Measurements from ENCODE around the gene GNA12. TPM values are rescaled to one million over a fixed set of nuclear protein-coding genes. Genes with fewer than 3 reads are reported as not detected.

GNA12 gene
- polyA plus RNA-seq, 12 donors: 22.8 to 44.9 (median 29.2) TPM; not detected in 1

DNA sequence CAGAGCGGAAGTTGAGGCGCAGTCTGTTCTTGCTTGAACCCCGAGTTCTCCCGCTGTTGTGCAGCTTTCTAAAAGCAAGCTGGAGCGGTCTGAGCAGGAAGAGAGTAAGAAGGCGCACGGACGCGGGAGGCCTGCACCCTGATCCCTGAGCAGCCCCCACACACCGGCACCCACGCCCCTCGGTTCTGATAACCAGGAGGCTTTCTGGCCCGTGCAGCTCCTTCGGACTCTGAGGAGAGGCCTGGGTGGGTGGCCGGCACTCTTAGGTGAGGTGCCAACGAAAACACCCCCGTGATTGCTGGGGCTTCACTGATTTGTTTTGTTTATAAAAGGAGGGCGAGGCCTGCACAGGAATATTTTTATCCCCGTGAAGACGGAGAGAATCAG lies 127.2 kb downstream of the GNA12 start:
- no peak for DNase-seq

DNA sequence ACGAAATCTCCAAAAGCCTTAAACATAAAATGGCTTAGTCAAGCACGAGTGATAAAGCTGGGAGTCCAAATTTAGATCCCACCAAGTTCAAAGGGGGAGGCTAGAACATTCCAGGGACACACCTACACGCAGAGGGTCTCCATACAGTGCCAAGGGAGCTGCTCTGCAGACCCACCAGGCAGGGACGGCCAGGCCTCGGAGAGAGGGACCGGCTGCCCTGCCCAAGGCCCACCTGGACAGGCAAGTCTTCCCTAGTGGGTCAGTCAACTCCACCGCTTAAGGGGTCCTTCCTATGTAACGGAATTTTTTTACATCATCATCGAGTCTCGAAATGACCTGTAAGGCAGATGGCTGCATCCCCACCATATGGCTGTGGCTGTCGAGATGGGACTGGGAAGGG lies 127.6 kb downstream of the GNA12 start:
- no peak for DNase-seq

DNA sequence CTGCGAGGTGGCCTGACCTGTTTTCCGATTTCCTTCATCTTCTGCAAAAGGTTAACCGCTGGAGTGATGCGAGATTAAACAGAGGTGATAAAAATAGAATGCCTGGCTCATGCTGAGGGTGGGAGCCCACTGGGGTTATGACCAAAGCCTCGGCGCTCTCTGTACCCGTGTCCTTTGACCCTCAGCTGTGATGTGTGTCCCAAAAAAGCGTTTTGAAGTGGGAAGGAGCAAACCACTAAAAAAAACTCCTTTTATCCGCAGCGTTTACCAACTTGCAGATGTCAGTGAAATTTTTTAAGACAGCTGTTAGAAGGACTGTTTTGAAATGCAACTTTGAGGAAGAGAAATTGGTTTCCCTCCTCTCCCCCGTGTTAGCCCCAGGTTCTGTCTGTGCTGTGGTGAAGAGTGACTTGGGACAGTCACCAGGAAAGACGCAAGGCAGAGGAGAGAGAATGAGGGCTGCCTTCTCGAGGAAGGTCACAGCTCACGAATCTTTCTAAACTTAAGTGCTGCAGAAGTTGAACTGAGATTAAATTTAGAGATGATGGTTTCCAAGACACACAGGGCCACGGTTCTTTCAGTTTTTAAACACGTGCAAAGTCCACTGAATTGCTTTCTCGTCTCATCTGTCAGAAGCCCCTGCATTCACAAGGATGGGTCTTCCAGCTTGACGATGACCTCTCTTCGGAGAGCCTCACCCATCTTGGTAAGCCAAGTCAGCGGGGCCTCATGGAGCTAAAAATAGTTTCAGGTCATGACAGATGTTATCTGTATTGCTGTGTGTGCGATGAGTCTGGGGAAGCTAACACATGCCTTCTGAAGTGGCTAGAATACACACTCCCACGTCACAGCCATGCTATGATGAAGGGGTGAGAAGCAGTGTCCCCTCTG lies 128.5 kb downstream of the GNA12 start:
- DNase-seq: no peak

DNA sequence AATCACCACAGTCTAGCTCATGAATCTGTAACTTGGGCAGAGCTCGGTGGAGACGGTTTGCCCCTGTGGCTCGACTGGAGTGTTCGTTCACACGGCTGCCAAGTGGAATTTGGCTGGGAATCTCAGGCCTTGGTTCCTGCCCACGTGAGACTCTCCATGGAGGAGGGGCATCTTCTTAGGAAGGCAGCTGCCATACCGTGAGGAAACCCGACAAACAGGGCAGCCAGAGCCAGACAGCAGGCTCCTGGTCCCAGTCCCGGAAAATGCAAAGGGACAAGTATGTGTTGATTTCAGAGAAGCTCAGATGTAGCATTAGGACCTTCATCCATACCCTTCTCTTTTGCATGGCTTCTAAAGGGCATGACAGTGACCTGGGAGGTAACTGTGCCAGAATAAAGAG lies 129.5 kb downstream of the GNA12 start:
- DNase-seq: no peak

DNA sequence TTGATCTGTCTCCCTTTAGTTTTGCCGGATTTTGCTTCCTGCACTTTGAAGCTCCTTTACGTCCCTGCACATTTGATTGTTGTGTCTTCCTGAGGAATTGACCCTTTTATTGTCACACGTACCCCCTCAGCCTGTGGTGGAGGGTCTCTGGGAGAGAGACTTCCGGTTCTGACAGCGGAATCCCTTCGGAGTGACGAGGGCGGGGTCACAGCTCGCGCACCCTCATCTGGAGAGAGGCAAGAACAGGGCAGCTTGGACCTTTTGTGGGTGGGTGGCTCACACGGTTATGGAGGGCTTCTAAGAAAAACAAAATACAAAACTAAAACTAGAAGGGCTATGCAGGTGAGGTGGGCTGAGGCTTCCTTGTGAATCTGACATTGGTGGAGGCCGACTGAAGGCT lies 130.1 kb downstream of the GNA12 start:
- DNase-seq: no peak

DNA sequence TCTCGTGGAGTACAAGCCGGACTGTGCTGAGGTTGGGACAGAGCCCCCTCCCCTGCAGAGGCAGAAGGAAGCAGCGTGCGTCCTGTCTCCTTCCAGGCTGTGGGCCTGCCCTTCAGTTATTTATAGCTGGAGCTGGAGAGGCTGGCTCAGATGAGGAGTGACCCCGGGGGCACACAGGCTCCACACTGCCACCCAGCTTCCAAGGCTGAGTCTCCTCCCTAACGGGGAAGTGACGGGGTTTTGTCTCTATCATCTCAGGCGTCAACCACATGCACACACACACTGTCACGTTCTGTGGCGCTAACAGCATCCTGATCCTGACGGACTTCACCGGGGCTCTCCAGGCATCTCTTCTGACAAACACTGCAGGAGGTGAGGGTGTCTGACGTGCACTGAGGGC lies 130.7 kb downstream of the GNA12 start:
- DNase-seq: no peak

DNA sequence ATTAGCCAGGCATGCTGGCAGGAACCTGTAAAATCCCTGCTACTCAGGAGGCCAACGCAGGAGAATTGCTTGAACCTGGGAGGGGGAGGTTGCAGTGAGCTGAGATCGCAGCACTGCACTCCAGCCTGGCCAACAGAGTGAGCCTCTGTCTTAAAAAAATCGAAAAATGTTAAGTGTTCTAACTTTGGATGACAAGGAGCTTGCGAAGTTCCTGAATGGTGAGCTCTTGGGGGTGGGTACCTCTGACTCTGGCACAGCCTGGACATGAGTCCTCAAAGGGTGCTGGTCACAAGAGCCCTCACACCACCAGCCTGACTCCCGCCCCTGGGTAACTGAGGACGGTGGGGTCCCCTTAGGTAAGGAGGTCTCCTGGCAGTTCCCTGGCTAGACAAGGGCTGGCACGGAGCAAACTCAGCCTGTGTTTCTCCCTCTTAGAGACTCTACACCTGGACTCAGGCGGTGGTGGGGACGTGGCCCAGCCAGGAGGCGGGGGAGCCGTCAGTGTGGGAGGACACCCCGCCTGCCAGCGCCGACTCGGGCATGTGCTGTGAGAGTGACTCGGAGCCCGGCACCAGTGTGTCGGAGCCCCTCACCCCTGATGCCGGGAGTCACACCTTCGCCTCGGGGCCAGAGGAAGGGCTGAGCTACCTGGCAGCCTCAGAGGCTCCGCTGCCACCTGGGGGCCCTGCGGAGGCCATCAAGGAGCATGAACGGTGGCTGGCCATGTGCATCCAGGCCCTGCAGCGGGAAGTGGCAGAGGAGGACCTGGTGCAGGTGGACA lies 132.0 kb downstream of the GNA12 start:
- DNase-seq: no peak

DNA sequence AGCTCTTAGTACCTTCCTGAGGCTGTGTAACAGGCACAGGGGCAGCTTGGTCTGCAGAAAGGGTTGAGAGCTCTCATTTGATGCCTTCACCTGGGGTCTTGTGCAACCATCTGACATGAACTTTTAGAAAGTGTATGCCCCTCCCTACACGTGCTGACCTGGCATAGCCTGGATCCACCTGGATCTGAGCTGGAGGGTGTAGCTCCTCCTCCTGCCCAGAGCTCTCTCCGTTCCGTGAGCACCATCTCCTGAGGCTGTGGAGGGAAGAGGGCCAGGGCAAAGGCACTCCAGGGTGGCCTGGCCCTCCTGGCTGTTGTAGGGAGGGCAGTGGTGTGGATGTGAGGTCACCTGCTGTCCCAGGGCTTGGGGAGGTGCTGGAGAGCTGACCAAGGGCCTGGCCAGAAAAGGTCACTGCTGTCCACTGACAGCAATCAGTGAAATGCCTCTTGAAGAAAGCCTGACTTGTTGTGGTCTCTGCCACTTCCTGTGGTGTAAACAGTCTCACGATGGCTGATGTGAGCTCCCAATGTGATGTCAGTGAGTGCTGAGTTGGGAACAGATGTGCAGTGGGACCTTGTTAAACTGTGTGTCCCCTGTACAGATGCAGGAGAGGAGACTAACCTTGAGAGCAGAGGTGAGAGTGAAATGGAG lies 133.1 kb downstream of the GNA12 start:
- no peak for DNase-seq

DNA sequence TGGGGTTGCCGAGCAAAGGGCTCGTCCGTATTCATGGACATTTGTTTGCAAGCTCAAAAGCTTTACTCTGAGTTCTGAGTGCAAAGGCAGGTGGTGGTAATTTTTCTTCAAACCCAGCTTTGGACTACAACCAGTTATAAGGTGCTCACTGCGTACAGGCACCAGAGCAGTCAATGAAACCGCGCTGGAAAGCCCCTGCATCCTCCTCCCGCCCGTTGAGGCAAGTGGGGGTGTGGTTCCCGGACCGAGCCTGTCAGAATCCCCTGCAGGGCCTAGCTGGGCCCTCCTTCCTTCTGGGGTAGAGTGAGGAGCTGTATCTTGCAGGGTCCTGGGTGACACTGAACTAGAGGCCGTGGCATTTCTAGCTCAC lies 133.8 kb downstream of the GNA12 start:
- no peak for DNase-seq

DNA sequence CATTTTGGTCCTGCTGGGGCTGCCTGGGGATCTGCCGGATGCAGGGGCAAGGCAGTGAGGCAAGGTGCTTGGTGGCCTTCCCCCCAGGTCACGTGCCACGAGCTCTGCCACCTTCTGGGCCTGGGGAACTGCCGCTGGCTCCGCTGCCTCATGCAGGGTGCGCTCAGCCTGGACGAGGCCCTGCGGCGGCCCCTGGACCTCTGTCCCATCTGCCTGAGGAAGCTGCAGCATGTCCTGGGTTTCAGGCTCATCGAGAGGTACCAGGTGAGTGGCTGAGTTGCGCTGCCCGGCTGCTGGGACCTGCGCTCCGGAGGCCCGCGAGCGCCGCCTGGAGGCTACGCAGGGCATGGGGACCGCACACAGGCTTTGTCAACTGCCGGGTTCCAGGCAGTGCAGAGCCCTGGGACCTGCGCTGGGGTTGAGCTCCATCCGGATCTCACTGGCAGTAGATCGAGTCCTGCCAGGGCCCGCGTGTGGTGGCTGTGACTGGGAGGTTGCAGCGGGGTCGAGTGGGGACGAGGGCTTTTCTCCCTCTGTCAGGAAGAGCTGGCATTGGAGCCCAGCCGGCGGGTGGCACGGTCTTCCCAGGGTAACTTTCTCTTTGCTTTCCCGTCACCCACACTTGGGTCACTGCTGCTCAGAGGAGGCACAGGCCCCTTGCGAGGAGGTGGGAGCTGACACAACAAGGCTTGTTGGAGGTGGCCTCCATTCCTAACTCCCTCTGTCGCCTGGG lies 134.4 kb downstream of the GNA12 start:
- peak; percentile 55 for DNase-seq

DNA sequence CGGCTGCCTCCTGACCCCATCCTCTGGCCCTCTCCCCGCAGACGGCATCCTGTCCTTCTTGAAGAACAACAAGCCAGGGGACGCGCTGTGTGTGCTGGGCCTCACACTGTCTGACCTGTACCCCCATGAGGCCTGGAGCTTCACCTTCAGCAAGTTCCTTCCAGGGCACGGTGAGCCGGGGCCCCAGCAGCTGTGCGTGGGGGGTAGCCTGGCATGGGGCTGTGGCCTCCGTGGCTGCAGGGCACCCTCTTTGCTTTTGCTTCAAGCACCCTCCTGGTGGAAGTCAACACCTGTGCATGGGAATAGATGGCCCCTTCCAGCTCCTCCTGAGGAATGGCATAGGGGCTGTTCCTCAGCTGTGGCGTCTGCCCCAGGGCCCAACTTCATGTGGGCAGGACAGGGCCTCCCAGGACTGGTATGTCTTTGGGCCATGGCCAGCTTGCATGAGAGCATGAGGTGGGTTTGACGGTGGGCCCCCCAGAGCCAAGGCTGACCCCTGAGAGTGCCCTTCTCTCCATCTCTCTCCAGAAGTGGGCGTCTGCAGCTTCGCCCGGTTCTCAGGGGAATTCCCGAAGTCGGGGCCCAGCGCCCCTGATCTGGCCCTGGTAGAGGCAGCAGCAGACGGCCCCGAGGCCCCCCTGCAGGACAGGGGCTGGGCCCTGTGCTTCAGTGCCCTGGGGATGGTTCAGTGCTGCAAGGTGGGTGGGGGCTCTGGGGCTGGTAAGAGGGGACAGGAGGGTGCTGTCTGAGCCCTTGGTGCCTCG lies 135.4 kb downstream of the GNA12 start:
- no peak for DNase-seq

DNA sequence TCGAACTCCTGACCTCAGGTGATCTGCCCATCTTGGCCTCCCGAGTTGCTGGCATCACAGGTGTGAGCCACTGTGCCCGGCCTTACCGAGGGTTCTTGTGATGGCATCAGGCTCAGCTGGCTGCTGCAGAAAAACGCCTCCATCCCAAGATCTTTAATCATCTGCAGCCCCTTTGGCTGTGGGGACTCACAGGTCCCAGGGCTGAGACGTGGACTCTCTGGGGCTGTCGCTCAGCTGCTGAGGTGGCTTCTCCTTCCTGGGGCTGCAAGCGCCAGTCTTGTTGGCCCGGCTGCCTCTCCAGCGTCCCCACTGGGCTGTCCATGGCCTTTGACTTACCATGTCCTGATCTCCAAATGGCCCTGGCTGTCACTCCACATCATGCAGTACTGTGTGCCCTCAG lies 136.1 kb downstream of the GNA12 start:
- no peak for DNase-seq

DNA sequence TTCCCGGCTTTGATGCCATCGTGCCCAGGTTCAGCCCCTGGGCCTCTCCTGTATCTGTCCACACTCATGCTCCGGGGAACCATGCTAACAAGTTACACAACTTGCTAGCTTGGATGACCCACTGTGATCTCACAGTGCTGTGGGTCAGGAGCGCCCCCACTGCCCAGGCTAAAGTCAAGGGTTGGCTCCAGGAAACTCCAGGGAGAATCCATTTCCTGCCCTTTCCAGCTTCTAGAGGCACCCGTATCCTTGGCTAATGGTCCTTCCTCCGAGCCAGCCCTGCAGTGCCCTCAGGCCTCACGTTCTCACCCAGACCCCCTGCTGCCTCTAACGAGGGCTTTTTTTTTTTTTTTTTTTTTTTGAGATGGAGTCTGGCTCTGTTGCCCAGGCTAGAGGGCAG lies 136.6 kb downstream of the GNA12 start:
- DNase-seq: no peak

DNA sequence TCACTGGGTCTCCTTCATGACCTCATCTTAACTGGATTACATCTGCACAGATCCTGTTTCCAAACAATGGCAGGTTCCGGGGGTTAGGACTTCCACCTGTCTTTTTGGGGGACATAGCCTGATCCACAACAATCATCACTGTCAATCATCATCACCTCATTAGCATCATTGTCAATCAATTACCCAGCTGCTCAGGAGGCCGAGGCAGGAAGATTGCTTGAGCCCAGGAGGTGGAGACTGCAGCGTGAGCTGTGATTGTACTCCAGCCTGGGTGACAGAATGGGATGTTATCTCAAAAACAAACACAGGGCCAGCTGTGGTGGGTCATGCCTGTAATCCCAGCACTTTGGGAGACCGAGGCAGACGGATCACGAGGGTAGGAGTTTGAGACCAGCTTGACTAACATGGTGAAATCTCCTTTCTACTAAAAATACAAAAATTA lies 137.4 kb downstream of the GNA12 start:
- no peak for DNase-seq

DNA sequence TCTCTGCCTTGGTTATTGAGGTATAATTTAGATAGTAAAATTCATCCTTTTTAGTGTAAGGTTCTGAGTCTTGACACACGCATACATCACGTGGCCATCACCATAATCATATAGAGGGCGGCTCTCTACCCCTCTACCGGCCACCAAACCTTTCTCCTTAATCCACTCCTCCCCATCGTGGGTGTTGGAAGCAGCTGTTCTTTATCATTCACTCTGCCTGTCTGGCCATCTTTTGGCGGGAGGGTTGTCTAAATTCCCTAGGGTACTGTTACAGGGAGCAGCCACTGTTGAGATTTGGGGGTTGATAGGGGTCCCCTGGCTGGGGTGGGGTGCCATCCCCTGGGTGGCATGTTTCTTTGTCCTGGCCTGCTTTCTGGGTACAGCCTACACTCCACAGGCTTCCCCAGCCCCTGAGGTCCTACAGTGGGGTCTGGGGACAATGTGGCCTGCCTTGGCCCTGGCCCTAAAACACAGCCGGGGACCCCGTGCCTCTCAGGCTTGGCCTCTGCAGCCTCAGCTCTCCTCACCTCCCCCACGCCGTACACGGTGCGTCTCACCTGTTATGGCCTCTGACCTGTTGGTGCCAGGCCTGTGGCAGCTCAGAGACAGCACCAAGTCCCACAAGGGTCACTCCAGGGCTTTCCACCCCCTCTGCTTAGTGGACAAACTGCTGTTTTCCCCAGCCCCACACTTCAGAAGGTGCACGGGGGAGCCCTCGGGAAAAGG lies 138.6 kb downstream of the GNA12 start:
- DNase-seq: no peak

DNA sequence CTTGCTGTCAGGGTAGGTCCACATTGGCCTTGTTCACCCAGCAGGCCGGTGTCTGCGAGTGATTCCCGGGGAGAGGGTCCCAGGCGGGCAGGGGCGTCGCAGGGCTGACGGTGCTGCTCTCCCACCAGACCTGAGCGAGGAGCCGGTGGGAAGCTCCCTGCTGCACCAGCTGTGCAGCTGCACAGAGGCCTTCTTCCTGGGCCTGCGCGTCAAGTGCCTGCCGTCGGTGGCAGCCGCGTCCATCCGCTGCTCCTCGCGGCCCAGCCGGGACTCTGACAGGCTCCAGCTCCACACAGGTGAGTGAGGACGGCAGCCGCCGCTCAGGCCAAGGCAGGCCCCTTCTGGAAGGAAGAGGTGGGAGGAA lies 141.5 kb downstream of the GNA12 start:
- DNase-seq: no peak

DNA sequence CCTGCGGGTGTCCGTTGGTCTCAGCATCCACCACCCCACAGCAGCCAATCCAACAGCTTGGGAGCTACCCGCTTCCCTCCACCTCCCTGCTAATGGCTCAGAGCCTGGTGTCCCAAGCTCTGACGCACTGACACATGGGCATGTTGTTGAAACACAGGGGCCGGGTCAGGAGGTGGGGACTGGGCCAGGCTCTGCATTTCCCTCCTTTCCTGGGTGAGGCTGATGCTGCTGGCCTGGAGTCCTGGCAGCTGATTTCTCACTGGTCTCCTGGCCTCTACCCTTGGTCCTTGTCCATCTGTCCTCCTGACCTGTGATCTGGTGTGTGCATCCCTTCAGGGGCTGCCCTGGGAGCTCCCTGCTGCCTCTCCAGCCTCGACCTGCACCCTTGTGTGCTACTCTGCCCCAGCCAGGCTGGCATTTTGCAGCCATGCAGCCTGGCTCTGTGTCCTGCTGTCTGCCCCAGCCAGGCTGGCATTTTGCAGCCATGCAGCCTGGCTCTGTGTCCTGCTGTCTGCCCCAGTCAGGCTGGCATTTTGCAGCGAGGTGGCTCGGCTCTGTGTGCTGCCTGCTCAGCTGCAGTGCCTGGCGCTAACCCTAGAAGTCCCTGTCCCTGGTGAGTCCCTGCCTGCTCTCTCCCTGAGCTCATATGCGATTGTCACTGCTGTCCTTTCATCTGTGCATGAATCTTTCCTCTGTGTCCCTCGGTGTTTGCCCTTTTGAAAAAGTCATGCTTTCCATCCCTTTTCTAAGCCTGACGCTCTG lies 142.1 kb downstream of the GNA12 start:
- no peak for DNase-seq

DNA sequence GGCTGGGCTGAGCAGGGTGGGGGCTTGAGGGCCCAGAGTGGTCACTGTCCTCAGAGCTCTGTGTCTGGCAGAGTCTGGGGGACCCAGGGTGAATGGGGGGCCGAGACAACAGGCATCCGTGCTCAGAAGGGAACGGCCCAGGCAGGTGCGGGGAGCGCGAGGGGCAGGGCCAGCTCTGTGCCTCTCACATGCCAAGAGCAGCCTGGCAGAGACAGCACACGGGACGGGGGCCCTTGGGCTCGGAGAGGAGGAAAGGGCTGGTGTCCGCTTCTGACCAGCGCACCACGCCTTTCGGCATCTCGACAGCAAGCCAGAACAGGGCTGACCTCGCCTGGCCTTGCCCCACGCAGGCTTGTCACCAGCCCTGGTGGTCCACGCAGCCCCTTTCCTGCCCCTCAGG lies 142.7 kb downstream of the GNA12 start:
- no peak for DNase-seq

DNA sequence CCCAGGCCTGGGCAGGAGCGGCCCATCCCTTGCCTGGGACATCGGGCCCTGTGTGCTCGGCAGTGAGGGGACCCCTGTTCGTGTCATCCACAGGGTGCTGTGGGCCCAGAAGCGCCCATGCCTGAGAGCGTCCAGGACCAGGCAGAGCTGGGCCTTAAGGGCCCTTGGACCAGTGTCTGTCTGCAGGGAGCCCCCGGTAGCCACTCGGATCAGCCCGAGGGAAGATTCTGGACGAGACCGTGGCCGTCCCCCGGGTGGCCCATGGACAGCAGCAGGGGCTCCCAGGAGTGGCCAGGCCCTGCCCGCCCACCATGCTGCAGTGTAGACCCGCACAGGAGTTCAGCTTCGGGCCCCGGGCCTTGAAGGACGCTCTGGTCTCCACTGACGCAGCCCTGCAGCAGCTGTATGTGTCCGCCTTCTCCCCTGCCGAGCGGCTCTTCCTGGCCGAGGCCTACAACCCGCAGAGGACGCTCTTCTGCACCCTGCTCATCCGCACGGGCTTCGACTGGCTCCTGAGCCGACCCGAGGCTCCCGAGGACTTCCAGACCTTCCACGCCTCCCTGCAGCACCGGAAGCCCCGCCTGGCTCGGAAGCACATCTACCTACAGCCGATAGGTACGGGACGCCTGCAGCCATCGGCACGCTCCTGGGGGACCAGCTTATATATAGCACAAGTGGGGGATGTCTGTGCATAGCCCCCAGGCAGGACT lies 143.8 kb downstream of the GNA12 start:
- DNase-seq: no peak

Data from muscle of arm (tissue), 12 donors.